Measurements from ENCODE around the gene ACOX3.

- TF ChIP-seq, protein P1, sequence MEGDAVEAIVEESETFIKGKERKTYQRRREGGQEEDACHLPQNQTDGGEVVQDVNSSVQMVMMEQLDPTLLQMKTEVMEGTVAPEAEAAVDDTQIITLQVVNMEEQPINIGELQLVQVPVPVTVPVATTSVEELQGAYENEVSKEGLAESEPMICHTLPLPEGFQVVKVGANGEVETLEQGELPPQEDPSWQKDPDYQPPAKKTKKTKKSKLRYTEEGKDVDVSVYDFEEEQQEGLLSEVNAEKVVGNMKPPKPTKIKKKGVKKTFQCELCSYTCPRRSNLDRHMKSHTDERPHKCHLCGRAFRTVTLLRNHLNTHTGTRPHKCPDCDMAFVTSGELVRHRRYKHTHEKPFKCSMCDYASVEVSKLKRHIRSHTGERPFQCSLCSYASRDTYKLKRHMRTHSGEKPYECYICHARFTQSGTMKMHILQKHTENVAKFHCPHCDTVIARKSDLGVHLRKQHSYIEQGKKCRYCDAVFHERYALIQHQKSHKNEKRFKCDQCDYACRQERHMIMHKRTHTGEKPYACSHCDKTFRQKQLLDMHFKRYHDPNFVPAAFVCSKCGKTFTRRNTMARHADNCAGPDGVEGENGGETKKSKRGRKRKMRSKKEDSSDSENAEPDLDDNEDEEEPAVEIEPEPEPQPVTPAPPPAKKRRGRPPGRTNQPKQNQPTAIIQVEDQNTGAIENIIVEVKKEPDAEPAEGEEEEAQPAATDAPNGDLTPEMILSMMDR (IDR thresholded peaks at IDR 0.05), result no peak
- TF ChIP-seq YY1 (IDR thresholded peaks at IDR 0.05; ENCODE audit: low read depth), result no peak
- TF ChIP-seq MXI1 (IDR thresholded peaks at IDR 0.05; ENCODE audit: low read depth, low read length), result no peak
- TF ChIP-seq RXRA (IDR thresholded peaks at IDR 0.05; ENCODE audit: borderline replicate concordance, low read depth), result no peak
- no peak for TF ChIP-seq NFIC (IDR thresholded peaks at IDR 0.05; ENCODE audit: borderline replicate concordance)
Observed at GRCh38 chr4:8459867-8460445, 19.4 kb upstream of the ACOX3 start.
